K562 (cell line): ENCODE data around the gene CACNA2D4. TPM values are rescaled to one million over a fixed set of nuclear protein-coding genes. Genes with fewer than 3 reads are reported as not detected.

ENCODE experiments used
- ATAC-seq: fragments of 200-7000 bp; cut with Tn5 transposase; 3 replicates; pipeline ENCODE4 v1.9.1; 2020; ENCODE audit warnings: moderate library complexity
- BruUV-seq: library from RNA; stranded (reverse); fragments of 400-500 nt; replicated peaks from 2 replicates; lab custom pipeline; 2021; lab: Mats Ljungman, UMichigan
- CTCF ChIA-PET: fragments of 300-600 bp; formaldehyde crosslinking; extraction: SDS; loops from one replicate; lab custom pipeline; 2021; ENCODE audit warnings: low intra/inter-chr PET ratio; lab: Yijun Ruan, JAX
- POLR2A ChIA-PET: fragments of 300-600, 350-650 bp; sonication (Branson Sonifier 250); formaldehyde crosslinking; extraction: SDS; loops from one replicate; lab custom pipeline; 2021; ENCODE audit warnings: antibody characterized with exemption, inconsistent platforms; lab: Yijun Ruan, JAX
- DNase-seq, 4 experiments: peaks; one replicate each; pipeline versions ENCODE4 v3.0.0 to v3.0.0-alpha.2; 2011 to 2018; ENCODE audit warnings: low spot score in 3 of 4, mixed read lengths in 3 of 4; ENCODE audit errors: extremely low read depth in 1 of 4
- FAIRE-seq: peaks from 2 replicates; lab custom pipeline; 2011; peaks lifted over from hg19 to GRCh38; lab: Jason Lieb, UNC
- H2AFZ ChIP-seq: 2 replicates; pipeline ENCODE4 v1.6.0; 2011; ENCODE audit warnings: low read depth, low read length, control low read depth, inconsistent platforms
- H3K27ac ChIP-seq: fragments of 200-600 bp; 3 replicates; pipeline ENCODE4 v1.8.0; 2011; ENCODE audit warnings: low read depth, mild to moderate bottlenecking, control low read depth, inconsistent platforms, low read length, moderate library complexity, mixed read lengths; ENCODE audit errors: extremely low read depth
- H3K27me3 ChIP-seq, 2 experiments: fragments of 300-600 bp in 1 of 2; 2 replicates in 1 of 2; 3 replicates in 1 of 2; pipeline versions ENCODE4 v1.6.0 to v1.8.0; 2011; ENCODE audit warnings: inconsistent platforms in 2 of 2, low read length in 2 of 2, mild to moderate bottlenecking in 1 of 2, mixed read lengths in 1 of 2, moderate library complexity in 1 of 2; ENCODE audit not compliant: control insufficient read depth in 2 of 2, insufficient read depth in 2 of 2
- H3K36me3 ChIP-seq: fragments of 300-600 bp; 3 replicates; pipeline ENCODE4 v1.8.0; 2011; ENCODE audit warnings: mild to moderate bottlenecking, low read length, inconsistent platforms; ENCODE audit not compliant: control insufficient read depth, insufficient read depth
- H3K4me1 ChIP-seq, 2 experiments: fragments of 200-600 bp in 1 of 2; replicated peaks in 1 of 2; 2 replicates in 1 of 2; 3 replicates in 1 of 2; pipeline versions ENCODE4 v1.5.1 to v1.8.0; 2011; ENCODE audit warnings: inconsistent platforms in 2 of 2, low read length in 2 of 2, mild to moderate bottlenecking in 1 of 2, mixed read lengths in 1 of 2, moderate library complexity in 1 of 2; ENCODE audit not compliant: control insufficient read depth in 2 of 2, insufficient read depth in 2 of 2
- H3K4me2 ChIP-seq: 2 replicates; pipeline ENCODE4 v1.6.1; 2011; ENCODE audit warnings: low read length, control low read depth, inconsistent platforms, mixed read lengths; ENCODE audit not compliant: insufficient read depth
- H3K4me3 ChIP-seq: fragments of 200-600 bp; sonication (generic), shearing (Covaris generic); 2 replicates; pipeline ENCODE4 v1.5.1; 2016; ENCODE audit warnings: control low read depth, inconsistent platforms
- H3K79me2 ChIP-seq: fragments of 200-600 bp; 3 replicates; pipeline ENCODE4 v1.8.0; 2011; ENCODE audit warnings: low read length, inconsistent platforms; ENCODE audit not compliant: control insufficient read depth, insufficient read depth
- H3K9ac ChIP-seq, 2 experiments: 2 replicates each; pipeline versions ENCODE4 v1.6.0 to v1.6.1; 2011; ENCODE audit warnings: low read depth in 2 of 2, low read length in 2 of 2, control low read depth in 1 of 2, inconsistent platforms in 1 of 2, mild to moderate bottlenecking in 1 of 2, mixed read lengths in 1 of 2; ENCODE audit not compliant: insufficient read depth in 1 of 2
- H3K9me1 ChIP-seq: one replicate; pipeline ENCODE4 v1.6.0; 2011; ENCODE audit warnings: inconsistent platforms, mild to moderate bottlenecking, low read length, moderate library complexity; ENCODE audit not compliant: control insufficient read depth, insufficient read depth
- H3K9me3 ChIP-seq: replicated peaks from 2 replicates; pipeline ENCODE4 v1.5.1; 2011; ENCODE audit warnings: low read depth, low read length, inconsistent platforms; ENCODE audit not compliant: control insufficient read depth, insufficient read depth
- H4K20me1 ChIP-seq: replicated peaks from 2 replicates; pipeline ENCODE4 v1.6.1; 2011; ENCODE audit warnings: low read length, inconsistent platforms, mixed read lengths; ENCODE audit not compliant: control insufficient read depth, insufficient read depth
- ATF2 ChIP-seq: sonication (generic); formaldehyde crosslinking; IDR thresholded peaks from 2 replicates; pipeline ENCODE4 v1.8.1; 2022; ENCODE audit warnings: missing genetic modification reagents
- ATF4 ChIP-seq: fragments of 450-650 bp; formaldehyde crosslinking; IDR thresholded peaks from 2 replicates; pipeline ENCODE4 v1.4.0; 2022; ENCODE audit warnings: mild to moderate bottlenecking, moderate library complexity
- E2F5 ChIP-seq: sonication (generic); formaldehyde crosslinking; IDR thresholded peaks from 2 replicates; pipeline ENCODE4 v1.8.0; 2022; ENCODE audit warnings: mild to moderate bottlenecking, missing genetic modification reagents
- HBP1 ChIP-seq: fragments of 450-650 bp; formaldehyde crosslinking; IDR thresholded peaks from 2 replicates; pipeline ENCODE4 v1.4.0; 2022; ENCODE audit warnings: missing genetic modification characterization
- MAZ ChIP-seq, 2 experiments: fragments of 450-650 bp in 1 of 2; sonication (generic) in 1 of 2; formaldehyde crosslinking; IDR thresholded peaks in 1 of 2; conservative IDR thresholded peaks in 1 of 2; 2 replicates each; pipeline versions ENCODE4 v1.4.0 to v1.5.0; 2020; ENCODE audit warnings: mild to moderate bottlenecking in 1 of 2, missing genetic modification reagents in 1 of 2
- NELFE ChIP-seq: IDR thresholded peaks from 2 replicates; pipeline ENCODE4 v1.6.1; 2011; ENCODE audit warnings: mild to moderate bottlenecking; ENCODE audit not compliant: insufficient read depth, insufficient read length
- PKNOX1 ChIP-seq: fragments of 450-650 bp; IDR thresholded peaks from 2 replicates; pipeline ENCODE4 v1.6.1; 2016
- RBM34 ChIP-seq: fragments of 200-400 bp; formaldehyde crosslinking; IDR thresholded peaks from 2 replicates; pipeline ENCODE4 v1.6.1; 2018; ENCODE audit warnings: low read length, borderline replicate concordance; ENCODE audit not compliant: insufficient read depth
- RCOR1 ChIP-seq, 2 experiments: IDR thresholded peaks; 2 replicates each; pipeline ENCODE4 v1.6.1; 2012; ENCODE audit warnings: low read depth in 2 of 2, low read length in 2 of 2, borderline replicate concordance in 1 of 2, improper control_type of control experiment in 1 of 2
- SMAD1 ChIP-seq: fragments of 150-350 bp; IDR thresholded peaks from 2 replicates; pipeline ENCODE4 v1.6.1; 2014; ENCODE audit warnings: low read length, low read depth; ENCODE audit not compliant: partially characterized antibody
- ZNF699 ChIP-seq: fragments of 250-450 bp; sonication (Bioruptor Pico); IDR thresholded peaks from 2 replicates; pipeline ENCODE4 v1.8.0; 2021; ENCODE audit warnings: mild to moderate bottlenecking, moderate library complexity; ENCODE audit not compliant: insufficient replicate concordance
- ZNF778 ChIP-seq: fragments of 450-650 bp; formaldehyde crosslinking; IDR thresholded peaks from 2 replicates; pipeline ENCODE4 v1.4.0; 2020; ENCODE audit warnings: mild to moderate bottlenecking, moderate library complexity
- WGBS: fragments of 100-300 bp; shearing (Covaris generic); methylation state at CpG from one replicate; pipeline ENCODE4 v1.1.6; 2016; ENCODE audit warnings: low coverage, mixed read lengths; ENCODE audit not compliant: insufficient coverage; ENCODE audit errors: missing lambda C conversion rate; 5-methylcytosine and 5-hydroxymethylcytosine counted together
- in situ Hi-C: fragments of 300-500 bp; cut with MboI; formaldehyde crosslinking; loops from 4 replicates; pipeline ENCODE4 v1.15.0; 2018; ENCODE audit warnings: inconsistent platforms, mixed read lengths
- intact Hi-C: fragments of 100-400 bp; cut with micrococcal nuclease; formaldehyde crosslinking; loops from 2 replicates; pipeline ENCODE4 v1.14.2; 2022
- polyA plus RNA-seq, 8 experiments: library from polyadenylated mRNA; depleted of rRNA in 4 of 8; stranded (reverse) in 5 of 8; unstranded in 3 of 8; fragments of >200 nt; fragmentation: Nextera tagmentation in 2 of 8; fragmentation: Illumina TruSeq in 1 of 8; extraction: Ambion mirVana in 2 of 8; extraction: Trizol in 1 of 8; gene quantifications; 2 replicates each; pipeline versions ENCODE4 v1.2.1 to v1.2.3, GENCODE V29; 2011 to 2014; ENCODE audit warnings: inconsistent platforms in 1 of 8, missing spikeins in 1 of 8
- total RNA-seq, 7 experiments: library from RNA; depleted of rRNA in 6 of 7; stranded (reverse); fragments of >200 nt in 6 of 7; fragmentation: Illumina TruSeq in 2 of 7; extraction: Trizol in 2 of 7; gene quantifications; 2 replicates each; pipeline versions ENCODE4 v1.2.1 to v1.2.3, GENCODE V29; 2011 to 2021; ENCODE audit warnings: low replicate concordance in 1 of 7

CACNA2D4 gene
- total and polyA plus RNA-seq, 9 of the 15 experiments (the other 6 are each of a cell fraction or from before 2014, with no cell fraction given): 0.04 to 0.69 (median 0.40) TPM; not detected in 3

GRCh38 chr12:1925684-1926006 lies 7.2 kb upstream of the CACNA2D4 start:
- no peak for ATAC-seq
- in situ Hi-C loops: no loop called here
- Histone ChIP-seq H3K79me2 (no peaks in the 10 kb centered on the region), H3K4me3 (no peak overlapping the region), H3K9me1 (no peaks in the 10 kb centered on the region), H3K27ac (no peak overlapping the region), H4K20me1 (no peaks in the 10 kb centered on the region; the same call in 1 of the 2 replicates), H3K27me3 (peaks cover 2 to 40% of the 10 kb centered on the region in 2 experiments; a peak in 2 of 5 replicates), H3K4me1 (peaks cover 0 to 15% of the 10 kb centered on the region in 2 experiments; a peak in 1 of 5 replicates), H3K4me2 (no peak overlapping the region), H3K9me3 (no peaks in the 10 kb centered on the region), H3K9ac (no peak overlapping the region), H2AFZ (no peak overlapping the region), H3K36me3 (no peaks in the 10 kb centered on the region)
- intact Hi-C loops: no loop called here
- POLR2A ChIA-PET: interaction anchor here (0.5 to 0.7 kb wide), 3 partner anchors 44 to 1297 kb away, joined by 3 to 4 read pairs (median 3); no protein-coding TSS in a partner anchor
- no peak for TF ChIP-seq ZNF699
- TF ChIP-seq HBP1 (CRISPR knock-in tag): no peak
- no peak for TF ChIP-seq ATF2 (CRISPR knock-in tag)
- TF ChIP-seq PKNOX1: no peak
- no peak for TF ChIP-seq NELFE
- no peak for TF ChIP-seq RCOR1 (IDR thresholded peaks at IDR 0.05; ENCODE audit: borderline replicate concordance in 1 of 2, low read depth in 2 of 2, low read length in 2 of 2)
- no peak for TF ChIP-seq ZNF778 (CRISPR knock-in tag)
- no peak for TF ChIP-seq E2F5 (CRISPR knock-in tag)
- no peak for TF ChIP-seq RBM34
- TF ChIP-seq SMAD1: no peak
- TF ChIP-seq MAZ (CRISPR knock-in tag; conservative IDR thresholded peaks at IDR 0.05 in 1 of 2, IDR thresholded peaks at IDR 0.05 in 1 of 2): no peak
- TF ChIP-seq ATF4 (CRISPR knock-in tag): no peak
- CTCF ChIA-PET: no interaction called here
- no peak for DNase-seq
- WGBS: 7% methylated on average over 3 of the region's 3 CpGs
- no peak for FAIRE-seq
- no TSS peak for BruUV-seq
